GM19239 (cell line): Measurements from ENCODE around the gene TCF7L2.

Source experiments
- DNase-seq: peaks from one replicate; pipeline ENCODE4 v3.0.0; 2011; ENCODE audit warnings: low spot score; ENCODE audit not compliant: insufficient read length
- FAIRE-seq: peaks from 2 replicates; lab custom pipeline; 2011; peaks lifted over from hg19 to GRCh38; lab: Jason Lieb, UNC

Gene TCF7L2

DNA sequence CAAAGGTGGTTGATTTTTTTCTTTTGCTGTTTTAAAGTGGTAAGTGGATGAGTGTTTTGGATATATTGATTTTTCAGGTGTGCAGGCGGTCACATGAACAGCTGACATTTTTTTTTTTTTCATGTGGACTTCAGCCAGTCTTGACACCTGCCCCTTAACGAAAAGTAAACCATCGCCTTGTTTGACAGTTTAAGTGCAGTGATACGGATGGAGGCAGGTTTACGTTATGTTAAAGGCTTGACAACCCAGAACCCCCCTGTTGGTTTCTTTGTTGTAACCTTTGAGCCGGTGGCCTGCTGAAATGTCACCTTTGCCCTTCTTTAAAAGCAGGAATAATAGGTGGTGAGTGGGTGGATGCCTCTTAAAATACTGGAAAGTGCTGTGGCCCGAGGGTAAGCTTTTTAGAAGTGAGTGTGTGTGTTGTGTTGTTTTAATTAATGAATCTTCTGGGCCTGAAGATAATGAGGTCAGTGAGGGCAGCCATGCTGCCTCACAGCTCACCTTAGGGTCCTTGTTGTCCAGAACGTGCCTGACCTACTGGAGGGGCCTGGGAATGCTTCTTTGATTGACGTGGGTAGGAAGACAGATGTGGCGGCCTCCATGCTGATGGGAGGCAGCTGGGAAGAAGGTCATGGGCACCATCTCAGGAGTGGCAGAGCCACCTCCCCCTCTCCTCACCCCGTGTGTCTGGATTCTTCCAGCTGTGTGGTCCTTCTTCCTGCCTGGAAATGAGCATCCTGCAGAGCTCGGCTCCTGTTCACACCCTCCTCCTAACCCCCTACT is 69.8 kb downstream of the TCF7L2 start:
- FAIRE-seq: no peak
- DNase-seq: no peak

DNA sequence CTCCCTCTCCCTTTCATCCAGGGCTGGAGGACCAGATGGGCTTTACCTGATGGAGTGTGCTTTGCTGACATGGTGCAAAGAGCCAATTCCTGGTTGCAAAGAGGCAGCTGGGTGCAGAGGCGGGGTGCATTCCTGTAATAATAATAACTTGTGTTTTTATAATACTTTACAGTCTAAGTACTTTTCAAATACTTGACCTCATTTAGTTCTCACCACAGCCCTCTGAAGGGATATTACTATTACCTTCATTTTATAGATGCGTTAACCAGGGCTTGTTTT is 70.4 kb downstream of the TCF7L2 start:
- no peak for FAIRE-seq
- DNase-seq: no peak

DNA sequence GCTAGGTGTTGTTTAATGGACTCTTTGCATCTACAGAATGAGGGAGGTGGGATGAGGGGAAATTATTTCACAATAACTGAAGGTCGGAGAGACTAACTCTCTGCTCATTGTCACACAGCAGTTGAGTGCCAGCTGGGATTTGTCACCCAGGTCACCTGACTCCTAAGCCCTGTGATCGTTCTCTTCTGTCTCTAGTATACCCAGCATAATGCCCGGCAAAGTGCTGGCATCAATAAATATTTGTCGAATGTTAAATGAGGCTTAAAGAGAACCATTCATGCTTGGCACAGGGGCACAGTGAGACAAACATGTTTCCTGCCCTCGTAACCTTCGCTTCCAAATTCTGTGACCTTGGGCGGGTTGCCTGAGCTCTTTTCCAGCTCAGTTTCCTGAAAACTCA is 70.8 kb downstream of the TCF7L2 start:
- DNase-seq (no peak), FAIRE-seq (no peak)

DNA sequence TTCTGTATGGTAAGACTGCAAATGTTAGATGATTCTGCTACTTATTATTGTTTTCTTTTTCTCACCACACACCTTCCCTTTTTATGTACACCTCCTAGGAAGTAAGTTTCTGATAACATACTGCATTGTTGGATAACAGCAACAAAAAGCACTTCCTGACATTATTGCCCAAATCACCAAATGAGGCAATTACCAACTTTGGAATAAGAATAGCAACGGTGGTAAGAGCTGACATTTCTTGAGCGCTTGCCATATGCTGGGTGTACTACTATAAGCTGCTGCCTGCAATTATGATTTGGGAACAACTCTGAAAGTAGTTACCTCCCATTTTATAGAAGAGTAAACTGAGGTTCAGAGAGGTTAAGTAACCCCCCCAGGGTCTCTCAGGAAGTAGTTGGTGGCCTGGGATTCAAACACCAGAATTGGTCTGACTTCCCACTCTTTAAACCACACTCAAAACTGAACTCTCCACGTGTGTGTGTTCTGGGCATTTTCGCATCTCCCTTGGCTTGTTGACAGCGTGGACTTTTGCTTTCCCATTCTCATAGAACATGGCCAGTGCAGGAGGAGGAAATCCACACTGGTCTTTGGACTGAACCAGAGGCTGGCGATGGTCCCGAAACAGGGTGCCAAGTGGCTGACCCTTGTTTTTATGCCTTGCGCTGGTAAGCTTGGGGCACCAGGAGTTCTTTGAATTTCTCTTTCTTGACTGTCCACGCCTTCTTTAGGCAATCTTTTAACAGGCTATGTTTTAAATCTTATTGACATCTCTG is 71.4 kb downstream of the TCF7L2 start:
- no peak for FAIRE-seq
- DNase-seq: no peak

DNA sequence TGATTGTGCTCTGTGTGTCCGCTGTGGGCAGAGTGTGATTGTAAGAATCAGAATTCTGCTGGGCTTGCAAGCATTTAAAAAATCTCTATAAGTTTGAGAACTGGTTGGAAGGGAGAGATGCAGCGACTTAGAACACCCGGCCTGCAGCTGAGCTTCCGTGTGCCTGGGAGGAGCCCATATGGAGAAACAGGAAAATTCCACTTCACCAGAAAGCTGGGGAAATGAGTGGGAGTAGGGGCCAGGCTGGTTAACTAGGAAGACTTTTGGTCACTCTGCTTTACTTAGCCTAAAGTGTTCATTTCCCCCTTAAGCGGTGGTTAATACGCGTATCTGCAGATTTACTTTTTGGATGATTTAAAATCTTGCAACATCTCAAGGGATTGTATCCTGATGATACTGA is 72.2 kb downstream of the TCF7L2 start:
- FAIRE-seq: no peak
- no peak for DNase-seq

DNA sequence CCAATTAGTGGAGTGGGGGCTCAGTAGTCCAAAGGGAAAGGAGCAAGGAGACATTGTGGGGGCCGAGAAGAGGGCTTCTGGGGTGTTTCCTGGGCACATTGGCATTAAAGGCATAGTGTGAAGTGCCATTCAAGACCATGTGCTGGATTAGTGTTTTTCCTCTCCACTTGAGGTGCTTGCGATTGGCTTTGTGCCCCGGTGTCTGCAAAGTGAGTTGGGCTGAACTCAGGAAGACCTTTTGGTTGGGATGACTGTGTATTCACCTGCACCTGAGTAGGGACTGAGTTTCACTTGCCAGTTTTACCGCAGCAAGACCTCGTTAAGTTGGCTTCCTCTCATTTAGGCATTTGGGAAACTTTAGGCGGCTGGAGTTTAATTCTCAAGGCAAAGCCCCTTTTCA is 73.0 kb downstream of the TCF7L2 start:
- DNase-seq (no peak), FAIRE-seq (no peak)

DNA sequence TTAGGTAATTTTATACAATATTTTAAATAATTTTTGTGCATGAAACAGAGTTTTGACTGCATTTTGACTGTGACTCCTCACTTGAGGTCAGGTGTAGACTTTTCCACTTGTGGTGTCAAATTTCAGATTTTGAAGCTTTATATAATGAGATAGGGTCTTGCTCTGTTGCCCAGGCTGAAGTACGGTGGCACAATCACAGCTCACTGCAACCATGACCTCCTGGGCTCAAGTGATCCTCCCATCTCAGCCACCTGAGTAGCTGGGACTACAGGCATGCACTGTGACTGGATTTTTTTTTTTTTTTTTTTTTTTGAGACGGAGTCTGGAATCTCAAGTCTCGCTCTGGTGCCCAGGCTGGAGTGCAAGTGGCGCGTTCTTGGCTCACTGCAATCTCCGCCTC is 74.9 kb downstream of the TCF7L2 start:
- no peak for FAIRE-seq
- DNase-seq: no peak

DNA sequence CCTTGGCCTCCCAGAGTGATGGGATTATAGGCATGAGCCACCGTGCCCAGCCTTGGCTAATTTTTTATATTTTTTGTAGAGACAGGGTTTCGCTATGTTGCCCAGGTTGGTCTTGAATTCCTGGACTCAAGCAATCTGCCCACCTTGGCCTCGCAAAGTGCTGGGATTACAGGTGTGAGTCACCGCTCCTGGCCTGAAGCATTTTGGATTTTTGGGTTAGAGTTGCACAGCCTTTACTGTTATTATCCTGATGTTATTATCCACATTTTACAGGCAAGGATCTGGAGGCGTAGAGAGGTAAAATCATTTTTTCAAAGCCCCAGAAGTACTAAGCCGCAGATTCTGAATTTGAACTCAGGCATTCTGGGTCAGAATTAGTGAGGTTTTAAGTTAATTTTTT is 75.4 kb downstream of the TCF7L2 start:
- FAIRE-seq: no peak
- DNase-seq: no peak

DNA sequence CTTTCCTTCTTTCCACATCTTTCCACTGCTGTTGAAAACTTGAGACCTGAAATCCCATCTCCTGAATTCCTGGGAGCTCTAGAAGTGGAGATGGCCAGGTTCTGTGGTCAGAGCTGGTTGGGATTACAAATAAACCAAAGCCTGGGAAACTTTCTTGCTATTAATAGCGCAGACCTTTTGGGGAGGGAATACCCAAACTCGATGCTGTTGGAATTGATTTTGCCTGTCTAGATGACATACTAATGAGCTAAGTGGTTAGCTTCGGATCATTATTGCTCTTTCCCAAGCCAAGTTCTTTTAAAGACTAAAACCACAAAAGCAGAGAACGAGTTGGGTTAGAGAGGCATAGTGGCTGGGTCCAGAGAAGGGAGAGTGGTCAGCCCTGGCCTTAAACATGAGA is 76.6 kb downstream of the TCF7L2 start:
- FAIRE-seq (no peak), DNase-seq (no peak)

DNA sequence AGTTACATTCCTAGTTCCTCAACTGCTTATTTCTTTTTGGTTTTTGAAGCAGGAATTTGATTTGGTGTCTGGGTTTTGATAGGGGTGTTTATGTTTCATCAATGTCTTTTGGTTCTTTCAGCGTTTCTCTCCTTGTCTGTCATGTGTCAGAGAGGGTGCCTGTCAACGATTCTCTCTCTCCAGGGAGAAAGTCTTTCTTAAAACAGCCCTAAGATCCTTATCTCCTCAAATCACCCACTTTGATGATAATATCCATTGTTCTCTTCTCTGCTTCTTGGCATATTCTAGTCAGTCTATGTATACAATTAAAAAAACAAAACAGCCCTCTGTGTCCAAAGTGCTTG is 77.2 kb downstream of the TCF7L2 start:
- no peak for FAIRE-seq
- no peak for DNase-seq

DNA sequence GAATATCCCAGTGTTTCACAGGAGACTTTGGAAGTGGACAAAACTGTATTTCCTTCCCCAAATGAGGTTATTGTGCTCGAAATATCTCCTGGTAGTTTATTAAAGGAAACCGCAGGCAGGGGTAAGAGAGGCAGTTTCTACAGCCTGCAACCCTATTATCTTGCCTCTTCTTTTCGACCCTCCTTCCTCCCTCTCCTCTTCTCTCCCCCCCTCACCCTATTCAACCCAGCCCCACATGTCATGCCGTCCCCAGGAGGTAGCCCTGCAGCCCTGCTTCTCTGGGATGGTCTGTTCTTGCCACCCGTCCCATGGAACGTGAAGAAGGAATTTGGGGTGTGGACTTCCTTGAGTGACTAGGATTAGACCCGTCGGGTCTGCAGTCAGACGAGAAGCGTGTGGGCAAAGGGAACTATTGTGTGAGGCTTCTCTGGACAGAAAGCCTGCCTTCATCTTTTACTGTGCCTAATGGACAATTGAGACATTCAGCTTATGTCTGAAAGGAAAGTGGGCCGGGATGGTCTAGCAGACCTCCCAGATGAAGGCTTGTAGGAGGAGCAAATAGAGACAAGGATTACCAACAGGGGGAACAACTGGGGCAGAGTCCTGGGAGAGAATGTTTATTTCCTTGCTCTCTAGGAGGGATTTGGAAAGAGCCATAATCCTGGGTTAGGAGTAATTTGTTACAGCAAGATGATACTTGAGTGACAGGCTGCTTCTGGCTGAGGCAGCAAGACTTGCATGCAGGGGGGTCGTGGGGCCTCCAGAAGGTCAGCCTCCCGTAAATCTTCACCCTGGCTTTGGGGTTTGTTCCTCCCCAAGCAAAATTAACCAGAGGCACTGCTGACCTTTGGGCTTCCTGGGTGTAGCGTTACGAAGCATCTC is 77.8 kb downstream of the TCF7L2 start:
- DNase-seq (no peak), FAIRE-seq (no peak)

DNA sequence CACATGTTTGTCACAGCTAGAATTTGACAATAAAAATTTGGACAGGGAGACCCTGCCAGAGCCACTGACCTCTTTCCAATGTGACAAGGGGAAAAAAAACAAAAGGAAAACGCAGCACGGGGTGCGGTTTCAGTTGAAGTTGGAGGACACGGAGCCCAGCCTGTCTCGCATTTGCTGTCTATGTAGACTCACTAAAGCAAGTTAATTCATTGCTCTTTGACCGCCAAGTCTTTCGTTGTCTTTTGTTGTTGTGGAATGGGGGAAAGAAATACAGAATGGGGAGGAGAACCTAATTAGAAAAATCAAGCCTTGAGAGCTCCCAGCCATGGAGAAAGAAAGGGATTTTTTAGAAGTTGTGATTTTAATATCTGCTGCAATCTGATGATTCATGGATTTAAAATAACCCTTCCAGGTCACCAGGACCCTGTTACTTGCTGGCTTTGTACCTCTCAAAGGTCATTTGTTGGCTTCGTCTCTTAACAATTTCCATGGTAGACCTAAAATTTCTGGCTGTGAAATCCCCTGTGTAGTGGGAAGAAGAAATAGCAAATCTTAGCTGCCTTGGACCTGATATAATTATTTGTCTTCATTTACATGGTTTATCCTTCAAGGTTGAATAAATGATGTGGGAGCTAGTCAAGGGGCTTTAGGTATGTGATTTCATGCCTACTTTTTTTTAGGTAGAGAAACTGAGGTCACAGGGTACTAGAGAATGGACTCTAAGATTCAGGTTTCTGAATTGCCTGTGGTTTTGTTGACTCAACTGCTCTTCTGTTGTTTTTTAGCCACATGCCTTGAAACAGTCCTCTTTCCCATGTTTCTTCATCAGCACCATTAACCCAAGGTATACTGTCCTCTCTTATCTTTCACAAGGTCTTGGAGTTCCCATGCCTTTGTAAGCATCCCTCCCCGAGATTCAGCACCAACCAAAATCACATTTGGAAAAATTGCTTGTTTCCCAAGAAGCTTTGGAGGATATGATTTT is 78.7 kb downstream of the TCF7L2 start:
- no peak for FAIRE-seq
- DNase-seq: no peak

DNA sequence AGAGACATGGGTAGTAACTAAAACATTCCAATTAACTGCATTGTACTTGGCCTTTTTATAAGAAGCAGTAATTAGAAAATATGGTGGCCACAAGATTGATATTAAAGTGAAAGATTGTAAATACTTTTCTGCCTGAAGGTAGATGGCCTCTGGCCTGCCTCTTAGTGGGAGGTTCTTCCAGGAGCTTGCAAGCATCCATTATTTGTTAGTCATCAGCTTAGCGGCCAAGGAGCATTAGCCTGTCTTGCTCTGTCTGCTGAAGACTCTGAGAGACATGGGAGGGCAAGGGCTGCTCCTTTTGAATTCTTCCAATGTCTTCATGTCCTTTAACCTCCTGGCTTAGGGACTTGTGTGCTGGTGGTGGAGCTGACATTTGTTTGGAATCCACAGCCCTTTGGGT is 80.4 kb downstream of the TCF7L2 start:
- DNase-seq (no peak), FAIRE-seq (no peak)

DNA sequence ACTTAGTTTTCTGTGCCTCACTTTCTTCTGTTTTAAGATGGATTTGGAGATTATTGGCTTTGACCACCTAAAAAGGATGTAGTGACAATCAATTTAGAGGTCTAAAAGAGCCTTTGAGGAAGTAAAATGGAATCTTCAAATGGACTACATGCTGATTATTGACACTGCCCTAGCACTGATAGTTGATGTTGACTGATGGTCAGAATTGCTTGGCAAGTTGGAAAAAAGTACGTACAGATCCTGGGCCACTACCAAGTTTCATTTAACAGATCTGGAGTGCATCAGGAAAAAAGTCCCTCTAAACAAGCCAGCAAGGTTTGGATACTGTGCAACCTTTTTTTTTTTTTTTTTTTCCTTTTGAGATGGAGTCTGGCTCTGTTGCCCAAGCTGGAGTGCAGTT is 81.1 kb downstream of the TCF7L2 start:
- FAIRE-seq (no peak), DNase-seq (no peak)

DNA sequence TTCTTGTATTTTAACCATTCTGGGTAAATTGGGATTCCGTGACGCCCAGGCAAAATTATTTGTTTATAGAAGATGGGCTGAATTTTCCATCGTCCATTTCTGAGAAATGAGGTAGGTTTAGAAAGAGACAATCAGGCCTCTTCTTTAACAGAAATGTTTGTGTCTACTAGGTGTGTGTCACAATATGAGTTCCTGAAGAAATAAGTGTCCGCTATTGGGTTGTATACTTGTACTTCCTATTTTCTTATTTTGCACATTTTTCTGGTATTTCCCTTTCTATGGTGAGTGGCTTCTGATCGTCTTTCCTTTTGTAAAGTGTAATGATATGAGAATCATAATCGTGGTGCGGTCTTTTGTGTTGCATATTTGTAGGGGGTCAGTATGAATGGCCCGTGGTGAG is 83.9 kb downstream of the TCF7L2 start:
- no peak for FAIRE-seq
- DNase-seq: no peak

DNA sequence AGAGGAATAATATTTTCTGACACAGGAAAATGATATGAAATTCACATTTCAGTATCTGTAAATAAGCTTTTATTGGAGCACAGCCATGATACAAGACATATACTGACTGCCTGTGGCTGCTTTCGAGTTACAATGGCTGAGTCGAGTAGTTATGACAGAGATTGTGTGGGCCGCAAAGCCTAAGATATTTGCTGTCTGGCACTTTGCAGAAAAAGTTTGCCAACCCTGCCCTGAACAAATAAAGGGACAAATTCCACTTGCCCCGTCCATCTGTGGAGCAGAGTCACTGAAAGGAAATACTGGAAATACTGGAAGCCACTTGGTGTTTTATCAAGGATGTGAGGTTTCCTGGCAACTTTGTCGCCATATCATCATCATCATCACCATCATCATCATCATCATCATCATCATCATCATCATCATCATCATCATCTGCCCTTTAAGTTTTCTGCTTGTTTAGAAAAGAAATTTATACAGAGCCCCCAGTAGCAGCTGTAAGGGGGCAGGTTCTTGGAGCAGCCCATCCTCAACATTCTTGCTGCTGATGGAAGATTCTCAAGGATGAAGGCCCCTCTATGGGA is 85.8 kb downstream of the TCF7L2 start:
- DNase-seq (no peak), FAIRE-seq (no peak)

DNA sequence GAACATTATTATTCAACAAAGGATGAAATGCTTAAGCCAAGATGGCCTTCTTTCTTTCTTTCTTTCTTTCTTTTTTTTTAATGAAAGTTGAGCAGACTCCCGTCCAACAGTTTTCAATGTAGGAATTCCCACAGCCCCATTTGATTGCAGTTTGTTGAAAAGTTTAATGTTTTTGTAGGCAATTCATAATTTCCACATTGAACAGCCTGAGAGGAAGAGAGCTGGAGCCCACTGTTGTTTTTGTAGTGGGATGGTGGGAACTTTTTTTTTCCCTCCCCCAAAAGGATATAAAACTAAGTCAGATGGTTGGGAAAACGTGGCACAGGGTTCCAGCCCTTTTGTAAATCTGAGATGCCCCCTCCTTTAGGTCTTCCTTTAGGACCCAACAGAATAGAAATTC is 86.6 kb downstream of the TCF7L2 start:
- DNase-seq (no peak), FAIRE-seq (no peak)

DNA sequence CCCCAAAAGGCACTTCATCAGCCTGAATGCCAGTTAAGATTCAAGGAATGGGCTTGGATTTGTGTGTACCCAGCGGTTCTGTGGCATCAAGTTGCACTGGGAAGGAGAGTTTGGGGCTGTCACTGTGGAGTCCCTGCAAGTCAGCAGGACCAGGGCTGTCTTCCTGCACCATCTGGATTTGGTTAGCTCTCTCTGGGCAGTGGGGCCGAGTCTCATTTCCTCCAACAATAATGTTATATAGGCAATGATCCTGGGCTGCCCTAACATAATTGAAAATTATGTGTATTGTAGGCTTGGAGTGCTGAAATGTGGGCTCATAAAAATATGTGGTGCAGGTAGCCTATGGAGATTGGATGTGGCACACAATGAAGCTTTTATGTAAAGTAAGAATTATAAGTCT is 87.2 kb downstream of the TCF7L2 start:
- DNase-seq (no peak), FAIRE-seq (no peak)

DNA sequence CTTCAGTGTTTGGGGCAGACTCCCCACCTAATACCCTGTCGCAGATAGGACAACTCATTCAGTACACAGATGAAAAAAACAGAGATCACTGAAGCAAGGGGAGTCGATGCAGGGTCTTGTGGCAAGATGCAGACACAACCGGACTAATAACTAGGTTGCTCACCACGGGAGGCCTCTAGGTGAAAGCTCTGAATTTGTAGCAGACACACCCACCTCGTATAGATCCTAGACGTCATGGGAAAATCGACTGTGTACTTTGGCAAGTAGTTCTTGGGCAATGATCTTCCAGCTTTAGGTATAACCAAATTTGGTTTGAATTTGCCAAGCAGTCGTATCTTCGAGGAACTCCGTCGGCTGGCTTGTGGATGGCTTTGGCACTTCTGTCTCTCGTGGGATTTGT is 88.1 kb downstream of the TCF7L2 start:
- DNase-seq (no peak), FAIRE-seq (no peak)

DNA sequence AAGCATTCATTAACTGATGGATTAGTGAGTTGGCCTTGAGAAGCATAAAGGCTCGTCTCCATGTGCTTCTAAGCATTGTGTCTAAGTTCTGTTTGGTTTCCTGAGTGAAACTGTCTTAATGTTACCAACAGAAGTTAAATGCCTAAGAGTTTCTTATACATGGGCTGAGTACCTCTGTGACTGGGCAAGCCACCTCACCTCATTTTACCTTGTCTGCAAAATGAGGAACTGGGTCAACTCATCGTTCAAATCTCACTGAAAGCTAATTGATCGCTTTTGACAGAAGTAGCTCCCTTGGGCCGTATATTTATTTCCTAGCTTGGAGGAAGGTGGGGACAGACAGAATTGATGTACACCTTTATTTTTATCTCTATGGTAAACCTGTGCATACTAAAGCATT is 88.9 kb downstream of the TCF7L2 start:
- DNase-seq (no peak), FAIRE-seq (no peak)
